ENCODE measurements around the gene RPS27A.
"Not testable (repeated sequence)": the region's sequence is repeated elsewhere in the genome, so short reads cannot be mapped to it uniquely, and the experiment has no call there.

The RPS27A gene

GRCh38 chr2:55232084-55232862 lies at the start of gene RPS27A, which contains the start of gene CLHC1:
Gene RPS27A, plus strand, starts transcription at chr2:55232688. Its CDS starts 137 bp downstream, at chr2:55232825.
Gene CLHC1, minus strand, starts transcription at chr2:55232293. Its CDS starts 9,882 bp downstream, at chr2:55222411.
- DNase-seq = peak; percentile 97

GRCh38 chr2:55186837-55187236 lies 45.7 kb upstream of the RPS27A start:
- not testable (repeated sequence) for DNase-seq

GRCh38 chr2:55191888-55192287 lies 40.6 kb upstream of the RPS27A start:
- DNase-seq = not testable (repeated sequence)

GRCh38 chr2:55196526-55196925 lies 36.0 kb upstream of the RPS27A start:
- no peak for DNase-seq

- DNase-seq = no peak
These were observed 32.1 kb upstream of the RPS27A start for GRCh38 chr2:55200416-55200815.

- no peak for DNase-seq
These were observed 28.0 kb upstream of the RPS27A start for GRCh38 chr2:55204536-55204935.

GRCh38 chr2:55204950-55205349 lies 27.5 kb upstream of the RPS27A start:
- no peak for DNase-seq

GRCh38 chr2:55213822-55214221 lies 18.7 kb upstream of the RPS27A start:
- no peak for DNase-seq

- DNase-seq = no peak
These were observed 8.3 kb upstream of the RPS27A start for GRCh38 chr2:55223958-55224760.

- DNase-seq = no peak
These were observed 7.7 kb upstream of the RPS27A start for GRCh38 chr2:55224761-55225261.

- no peak for DNase-seq
These were observed 6.9 kb upstream of the RPS27A start for GRCh38 chr2:55225481-55226020.

- not testable (repeated sequence) for DNase-seq
These were observed 4.9 kb upstream of the RPS27A start for GRCh38 chr2:55227437-55228225.

GRCh38 chr2:55228226-55228563 lies 4.3 kb upstream of the RPS27A start:
- no peak for DNase-seq

- no peak for DNase-seq
These were observed 3.3 kb upstream of the RPS27A start for GRCh38 chr2:55229221-55229620.

- no peak for DNase-seq
These were observed 1.9 kb upstream of the RPS27A start for GRCh38 chr2:55230551-55230950.

GRCh38 chr2:55231546-55232083 lies 873 bp upstream of the RPS27A start:
- no peak for DNase-seq

- no peak for DNase-seq
These were observed 572 bp downstream of the RPS27A start for GRCh38 chr2:55232863-55233657.

GRCh38 chr2:55233658-55233940 lies 1.1 kb downstream of the RPS27A start:
- DNase-seq = no peak

GRCh38 chr2:55235724-55236538 lies 3.4 kb downstream of the RPS27A start:
- no peak for DNase-seq

GRCh38 chr2:55236992-55237543 lies 4.6 kb downstream of the RPS27A start:
- DNase-seq = no peak

Measured in NCI-H2081 treated with DMSO at 0.1 percent for 48 hours (cell line).